ELF-1 (cell line): Measurements from ENCODE around the gene TCEA2.

ENCODE experiments used
- DNase-seq: peaks from one replicate; pipeline ENCODE4 v3.0.0-alpha.2; 2016; ENCODE audit warnings: low read depth, low spot score

TCEA2 gene

DNA sequence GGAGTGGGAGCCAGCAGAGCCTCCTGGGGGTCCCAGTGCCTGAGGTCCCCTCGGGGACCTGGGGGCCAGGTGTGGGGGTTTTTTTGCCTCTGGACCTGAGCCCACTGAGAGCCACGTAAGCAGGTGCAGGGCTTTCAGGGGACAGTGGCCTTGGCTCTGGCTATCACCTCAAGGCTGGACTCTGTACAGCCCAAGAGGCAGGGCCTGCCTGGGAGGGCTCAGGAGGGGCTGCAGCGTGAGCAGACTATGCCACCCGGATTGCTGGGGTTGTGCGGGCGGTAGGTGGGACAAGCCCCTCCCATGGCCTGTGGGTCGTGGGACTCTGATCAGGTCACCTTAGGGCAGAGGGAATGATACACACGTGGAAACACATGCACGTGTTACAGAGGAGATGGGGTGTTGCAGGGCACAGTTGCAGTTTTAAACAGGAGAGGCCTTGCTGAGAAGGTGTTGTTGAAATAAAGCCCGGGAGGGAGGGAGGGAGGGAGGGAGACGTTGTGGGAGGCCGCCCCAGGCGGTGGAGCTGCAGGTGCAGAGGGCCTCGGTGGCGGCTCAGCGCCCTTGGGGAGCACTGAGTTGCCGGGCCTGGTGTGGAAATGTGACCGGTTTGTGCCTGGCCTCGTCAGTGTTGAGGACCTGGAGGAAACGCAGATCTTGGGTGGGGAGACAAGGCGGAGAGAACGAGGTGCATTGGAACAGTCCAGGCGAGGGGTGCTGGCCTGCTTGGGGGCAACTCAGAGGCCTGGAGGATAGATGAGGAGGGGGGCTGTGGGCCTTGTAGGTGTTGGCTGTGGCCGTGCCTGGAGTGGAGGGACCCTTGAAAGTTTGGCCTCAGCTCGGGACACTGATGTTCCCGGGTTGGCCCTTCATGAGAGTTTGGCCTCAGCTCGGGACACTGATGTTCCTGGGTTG, 2.3 kb downstream of the TCEA2 start:
- no peak for DNase-seq

DNA sequence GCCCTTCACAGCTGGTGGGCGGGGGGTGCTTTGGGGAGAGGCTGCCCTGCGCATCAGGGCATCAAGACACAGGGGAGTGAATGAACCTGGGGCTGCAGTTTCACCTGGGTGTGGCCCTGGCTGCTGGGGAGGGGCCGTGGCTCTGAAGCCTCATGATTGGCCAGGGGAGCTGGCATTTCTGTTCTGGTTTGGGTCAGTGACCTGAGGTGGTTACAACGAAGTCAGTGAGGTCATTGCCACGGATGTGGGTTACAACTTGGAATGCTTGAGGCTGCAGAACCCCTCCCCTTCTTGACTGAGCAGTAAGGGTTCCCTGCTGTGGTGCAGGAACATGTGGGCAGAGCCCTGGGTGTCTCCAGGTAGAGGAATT, 3.0 kb downstream of the TCEA2 start:
- DNase-seq: no peak

DNA sequence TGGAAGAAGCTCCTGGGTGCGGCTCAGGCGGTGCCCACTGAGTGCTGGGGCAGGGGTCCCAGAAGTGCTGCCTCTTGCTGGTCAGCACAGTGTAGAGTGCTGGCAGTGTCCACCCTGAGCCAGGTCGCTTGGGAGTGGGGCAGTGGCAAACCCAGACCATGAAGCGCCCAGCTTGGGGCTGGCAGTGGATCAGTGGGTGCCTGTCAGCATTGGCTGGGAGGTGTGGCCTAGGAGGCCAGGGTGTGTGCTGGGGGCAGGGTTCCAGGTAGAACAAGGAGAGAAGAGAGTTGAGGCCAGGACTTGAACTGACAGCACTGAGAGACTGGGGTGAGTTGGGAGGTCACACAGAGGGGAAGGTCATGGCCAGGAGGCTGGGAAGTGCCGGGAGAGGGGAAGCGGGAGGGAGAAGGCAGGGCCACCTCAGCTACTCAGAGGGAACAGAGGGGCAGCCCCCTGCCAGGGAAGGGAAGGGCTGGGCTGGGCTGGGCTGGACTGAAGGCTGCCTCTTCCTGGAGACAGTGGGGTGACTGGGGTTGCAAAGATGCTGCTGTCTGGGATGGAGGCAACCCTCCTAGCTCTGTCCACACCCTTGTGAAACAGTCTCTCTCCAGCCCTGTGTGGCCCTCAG, 4.1 kb downstream of the TCEA2 start:
- DNase-seq: no peak

DNA sequence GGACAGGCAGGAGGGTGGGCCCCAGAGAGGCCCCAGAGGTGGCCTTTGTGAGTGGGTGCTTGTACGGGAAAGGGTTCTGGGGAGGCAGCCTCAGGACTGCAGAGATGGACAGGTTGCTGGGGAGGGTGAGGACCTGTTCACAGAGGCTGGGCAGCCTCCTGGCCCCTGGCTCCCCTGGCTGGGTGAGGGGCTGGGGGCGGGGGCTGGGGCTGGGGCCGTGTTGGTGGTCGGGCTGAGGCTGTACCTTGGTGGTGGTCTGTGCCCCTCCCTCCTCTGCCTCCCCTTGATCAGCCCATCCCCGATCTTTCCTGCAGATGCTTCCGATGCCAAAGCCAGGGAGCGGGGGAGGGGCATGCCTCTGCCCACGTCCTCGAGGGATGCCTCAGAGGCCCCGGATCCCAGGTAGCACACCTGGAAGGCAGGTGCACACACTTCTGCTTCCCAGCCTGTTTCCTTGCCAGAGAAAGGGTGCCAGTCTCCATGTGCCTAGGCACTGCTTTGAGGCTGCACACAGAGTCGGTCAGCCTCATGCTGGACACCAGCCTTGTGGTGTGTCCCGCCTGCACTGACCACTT, 4.8 kb downstream of the TCEA2 start:
- no peak for DNase-seq

DNA sequence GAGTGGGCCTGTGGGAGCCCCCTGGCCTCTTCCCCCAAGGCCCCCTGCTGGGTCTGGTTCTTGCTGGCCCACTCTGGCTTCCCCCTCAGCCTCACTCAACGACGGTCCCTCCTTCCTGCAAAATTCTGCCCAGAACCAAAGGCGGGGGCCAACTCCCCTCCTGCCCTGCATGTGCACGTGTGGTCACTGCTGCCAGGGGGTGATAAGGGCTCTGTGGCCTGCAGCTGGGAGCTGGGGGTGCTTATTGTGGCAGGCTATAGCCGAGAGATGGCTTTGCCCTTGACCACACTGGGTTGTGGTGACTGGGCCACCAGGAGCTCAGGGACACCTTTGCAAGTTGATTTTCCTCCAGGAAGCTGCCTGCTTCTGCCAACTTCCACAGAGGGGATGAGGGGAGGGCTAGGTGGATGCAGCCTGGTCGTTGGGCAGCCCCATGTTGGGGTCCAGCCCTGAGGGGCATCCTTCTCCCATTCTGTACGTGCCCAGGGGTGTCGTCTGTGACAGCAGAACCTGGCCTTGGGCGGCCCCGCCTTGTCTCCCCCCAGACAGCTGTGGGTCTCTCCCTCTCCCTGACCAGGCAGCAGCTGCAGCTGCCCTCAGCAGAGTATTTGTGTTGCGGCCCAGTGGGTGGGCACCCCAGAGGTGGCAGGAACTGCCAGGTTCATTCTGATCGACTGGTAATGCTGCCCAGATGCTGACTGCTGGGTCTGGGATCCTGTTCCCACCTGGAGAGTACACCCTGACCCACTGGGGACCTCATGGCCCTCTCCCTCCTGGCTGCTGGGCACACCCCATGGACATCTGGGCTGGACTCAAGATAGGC, 5.6 kb downstream of the TCEA2 start:
- DNase-seq: no peak

DNA sequence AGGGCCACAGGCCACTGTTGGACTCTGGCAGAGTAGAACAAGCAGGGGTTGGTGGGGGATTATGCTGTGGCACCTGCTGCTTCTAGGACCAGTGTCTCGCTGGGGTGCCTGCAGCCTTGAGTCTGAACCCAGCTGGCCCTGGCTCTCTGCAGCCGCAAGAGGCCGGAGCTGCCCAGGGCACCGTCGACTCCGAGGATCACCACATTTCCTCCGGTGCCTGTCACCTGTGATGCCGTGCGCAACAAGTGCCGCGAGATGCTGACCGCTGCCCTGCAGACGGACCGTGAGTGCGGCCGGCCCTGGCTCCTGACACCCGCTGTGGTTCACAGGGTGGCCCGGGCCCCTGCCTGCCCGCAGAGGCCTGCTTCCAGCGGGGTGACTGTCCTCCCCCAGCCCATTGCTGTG, 6.2 kb downstream of the TCEA2 start:
- DNase-seq: no peak

DNA sequence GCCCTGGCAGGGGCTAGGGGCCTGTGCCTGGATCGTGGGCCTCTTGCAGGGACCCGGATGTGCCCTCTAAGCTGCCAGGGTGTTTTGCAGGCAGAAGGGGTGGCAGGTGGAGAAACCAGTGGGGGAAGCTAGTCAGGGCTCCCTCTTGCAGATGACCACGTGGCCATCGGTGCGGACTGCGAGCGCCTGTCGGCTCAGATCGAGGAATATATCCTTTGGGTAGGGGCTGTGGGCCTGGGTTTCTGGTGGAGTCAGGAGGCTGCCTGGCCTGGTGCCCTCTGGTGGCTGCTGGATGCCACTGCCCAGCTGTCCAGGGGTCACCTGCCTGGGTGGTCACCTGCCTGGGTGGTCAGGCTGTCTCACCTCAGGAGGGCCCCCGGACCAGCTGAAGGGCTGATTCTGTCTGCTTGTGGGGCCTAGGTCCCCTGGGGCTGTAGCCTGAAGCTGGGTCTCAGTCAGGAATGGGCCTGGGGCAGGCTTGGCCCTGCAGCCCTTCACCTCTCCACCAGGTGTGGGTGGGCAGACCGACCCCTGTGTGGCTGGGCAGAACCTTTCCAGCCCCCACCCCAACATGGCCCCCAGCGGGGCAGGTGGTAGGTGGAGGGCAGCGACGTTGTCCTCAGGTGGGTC, 6.7 kb downstream of the TCEA2 start:
- DNase-seq: peak; percentile 85

DNA sequence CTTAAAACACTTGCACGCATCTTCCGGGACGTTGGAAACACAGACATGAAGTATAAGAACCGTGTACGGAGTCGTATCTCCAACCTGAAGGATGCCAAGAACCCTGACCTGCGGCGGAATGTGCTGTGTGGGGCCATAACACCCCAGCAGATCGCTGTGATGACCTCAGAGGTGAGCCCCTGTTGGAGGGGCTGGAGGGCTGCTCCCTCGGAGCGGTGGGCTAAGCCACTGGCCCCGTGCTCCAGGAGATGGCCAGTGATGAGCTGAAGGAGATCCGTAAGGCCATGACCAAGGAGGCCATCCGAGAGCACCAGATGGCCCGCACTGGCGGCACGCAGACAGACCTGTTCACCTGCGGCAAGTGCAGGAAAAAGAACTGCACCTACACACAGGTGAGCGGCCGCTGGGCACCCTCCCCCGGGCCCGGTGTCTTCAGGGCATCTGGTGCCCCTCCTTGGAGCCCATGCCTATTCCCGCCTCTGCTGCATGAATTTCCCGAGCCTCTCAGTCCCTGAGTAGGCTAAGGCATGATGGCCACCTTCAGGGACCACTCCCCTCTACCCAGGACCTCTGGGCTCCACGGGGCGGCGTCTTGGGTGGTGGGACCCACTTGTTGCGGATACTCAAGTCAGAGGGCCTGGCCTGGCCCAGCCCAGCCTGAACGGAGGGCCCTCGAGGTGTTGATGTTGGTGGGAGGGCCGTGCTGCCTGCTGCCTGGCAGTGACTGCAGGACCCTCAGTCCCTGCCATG, 7.4 kb downstream of the TCEA2 start:
- no peak for DNase-seq

DNA sequence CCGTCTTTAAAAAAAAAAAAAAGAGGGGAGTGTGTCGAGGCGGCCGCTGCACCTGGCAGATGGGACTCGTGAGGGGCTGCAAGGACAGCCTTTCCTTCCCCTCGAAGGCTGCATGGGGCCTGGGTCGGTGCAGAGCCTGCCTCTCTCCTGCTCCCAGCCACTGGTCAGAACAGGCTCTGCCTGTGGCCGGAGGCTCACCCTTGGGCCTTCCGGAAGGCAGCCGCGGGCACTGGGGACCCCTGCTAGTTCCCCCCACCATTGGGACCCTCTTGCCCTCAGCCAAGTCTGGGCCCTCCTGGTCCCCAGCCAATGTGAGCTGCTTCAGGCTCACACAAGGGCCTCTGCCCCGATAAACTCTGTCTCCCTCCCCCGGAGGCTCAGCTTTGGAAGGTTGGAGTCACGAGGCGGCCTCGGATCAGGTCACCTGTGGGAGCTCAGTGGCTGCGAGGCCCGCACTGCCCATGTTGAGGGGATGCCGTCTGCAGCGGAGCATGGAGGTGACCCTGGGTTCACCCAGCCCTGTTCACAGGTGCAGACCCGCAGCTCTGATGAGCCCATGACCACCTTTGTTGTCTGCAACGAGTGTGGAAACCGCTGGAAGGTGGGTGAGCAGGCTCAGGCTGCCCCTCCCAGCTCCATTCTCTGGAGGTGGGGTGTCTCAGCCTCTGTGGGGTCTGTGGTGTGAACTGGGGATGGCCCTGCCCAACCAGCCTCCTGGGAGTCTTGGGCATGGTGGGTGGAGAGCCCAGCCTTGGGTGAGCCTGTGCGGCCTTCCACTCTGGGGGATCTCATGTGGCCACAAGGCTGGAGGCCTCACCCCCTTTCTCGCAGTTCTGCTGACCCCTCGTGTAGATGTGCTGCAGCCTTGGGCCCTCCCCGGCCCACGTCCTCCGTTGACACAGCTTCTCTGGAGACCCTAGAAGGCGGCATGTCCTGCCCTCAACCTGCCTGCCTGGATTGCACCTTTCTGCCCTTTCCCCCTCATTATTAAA, 8.6 kb downstream of the TCEA2 start:
- no peak for DNase-seq

DNA sequence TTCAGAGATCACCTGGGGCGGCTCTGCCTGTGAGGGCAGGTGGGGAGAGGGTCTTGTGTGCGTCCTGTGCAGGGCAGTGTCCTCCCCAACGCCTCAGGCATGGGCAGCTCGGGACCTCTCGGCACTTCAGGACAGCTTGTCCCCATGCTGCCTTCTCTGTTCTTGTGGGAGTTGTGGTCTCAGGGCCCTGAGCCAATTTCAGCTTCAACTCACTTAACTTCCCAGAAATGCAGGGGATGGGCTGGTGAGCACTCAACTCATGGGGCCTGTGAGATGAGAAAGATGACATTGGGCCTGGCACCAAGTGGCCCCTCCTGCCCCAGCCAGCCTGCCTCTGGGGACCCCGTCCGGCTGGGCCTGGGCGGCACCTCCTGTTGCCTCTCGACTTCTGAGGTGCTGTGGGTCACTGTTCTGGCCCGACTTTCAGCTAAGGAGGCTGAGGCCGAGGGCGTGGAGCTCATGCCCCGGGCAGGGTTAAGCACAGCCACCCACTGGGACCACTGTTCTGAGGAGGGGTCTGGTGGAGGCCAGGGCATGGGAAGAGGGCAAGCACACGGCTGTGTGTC, 9.6 kb downstream of the TCEA2 start:
- no peak for DNase-seq

DNA sequence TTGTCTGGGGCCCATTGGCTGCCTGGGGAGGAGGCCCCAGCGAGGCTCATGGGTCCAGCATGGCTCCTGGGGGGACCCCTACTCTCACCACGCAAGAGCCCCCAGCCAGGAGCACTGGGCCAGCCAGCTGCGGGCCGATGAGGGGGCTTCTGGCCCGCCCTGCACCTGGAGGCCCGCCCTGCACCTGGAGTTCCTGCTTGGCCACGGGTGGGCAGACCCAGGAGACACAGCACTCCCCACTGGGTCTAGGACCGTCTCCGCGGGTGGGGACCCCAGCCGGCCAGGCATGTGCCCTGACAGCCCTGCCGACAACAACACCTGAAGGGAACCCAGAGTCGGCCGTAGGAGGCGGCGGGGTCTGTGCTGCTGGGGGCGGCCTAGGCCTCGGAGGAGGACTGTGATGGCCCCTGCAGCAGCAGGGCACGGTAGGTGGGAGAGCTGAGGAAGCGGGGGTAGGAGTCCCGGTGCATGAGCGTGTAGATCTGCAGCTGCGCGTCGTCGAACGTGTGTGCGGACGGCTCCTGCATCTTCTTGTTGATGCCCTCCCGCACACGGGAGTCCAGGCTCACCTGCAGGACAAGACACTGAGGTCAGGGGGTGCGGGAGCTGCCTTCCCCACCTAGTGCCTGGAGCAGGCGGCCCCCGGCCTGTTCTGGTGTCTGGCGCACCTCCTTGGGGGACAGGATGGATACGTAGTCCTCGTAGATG, 10.6 kb downstream of the TCEA2 start:
- DNase-seq: no peak

DNA sequence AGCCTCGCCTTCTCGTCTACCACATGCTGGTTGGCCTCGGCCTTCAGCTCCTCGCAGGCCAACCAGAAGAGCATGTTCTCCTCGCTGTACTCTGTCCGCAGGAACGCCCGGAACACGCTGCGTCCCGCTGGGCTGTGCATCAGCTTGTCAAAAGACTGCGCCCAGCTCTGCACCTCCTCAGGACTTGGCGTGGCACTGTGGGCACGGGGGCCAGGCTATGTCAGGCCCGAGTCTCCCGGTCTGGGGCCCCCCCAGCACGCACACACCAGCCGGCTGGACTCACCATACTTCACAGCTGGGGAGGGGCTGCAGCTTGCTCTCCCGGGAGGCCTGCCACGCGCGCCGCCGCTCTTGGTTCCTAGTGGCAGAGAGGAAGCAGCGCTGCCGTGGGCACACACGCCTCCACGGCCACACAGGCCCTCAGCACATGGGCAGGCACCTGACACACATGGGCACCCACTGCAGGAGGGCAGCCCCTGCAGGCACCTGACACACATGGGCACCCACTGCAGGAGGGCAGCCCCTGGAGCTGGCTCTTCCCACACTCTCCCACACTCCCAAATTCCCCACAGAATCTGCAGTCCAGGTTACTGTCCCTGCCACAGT, 11.3 kb downstream of the TCEA2 start:
- DNase-seq: no peak

DNA sequence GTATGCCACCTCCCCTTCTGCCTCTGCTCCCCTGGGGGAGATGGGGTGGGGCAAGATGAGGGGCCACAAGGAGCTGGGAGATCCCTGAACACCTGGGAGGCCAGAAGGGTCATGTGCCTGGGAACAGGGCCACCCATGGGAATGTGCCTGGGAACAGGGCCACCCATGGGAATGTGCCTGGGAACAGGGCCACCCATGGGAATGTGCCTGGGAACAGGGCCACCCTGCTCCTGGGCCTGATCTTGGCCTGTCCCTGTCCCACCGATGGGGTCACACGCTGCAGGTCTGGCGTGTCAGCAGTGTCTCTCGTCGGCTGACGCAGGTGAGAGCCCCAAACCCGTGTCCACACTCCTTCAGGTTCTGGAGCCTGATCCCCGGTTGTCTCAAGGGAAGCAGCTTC, 12.0 kb downstream of the TCEA2 start:
- no peak for DNase-seq

DNA sequence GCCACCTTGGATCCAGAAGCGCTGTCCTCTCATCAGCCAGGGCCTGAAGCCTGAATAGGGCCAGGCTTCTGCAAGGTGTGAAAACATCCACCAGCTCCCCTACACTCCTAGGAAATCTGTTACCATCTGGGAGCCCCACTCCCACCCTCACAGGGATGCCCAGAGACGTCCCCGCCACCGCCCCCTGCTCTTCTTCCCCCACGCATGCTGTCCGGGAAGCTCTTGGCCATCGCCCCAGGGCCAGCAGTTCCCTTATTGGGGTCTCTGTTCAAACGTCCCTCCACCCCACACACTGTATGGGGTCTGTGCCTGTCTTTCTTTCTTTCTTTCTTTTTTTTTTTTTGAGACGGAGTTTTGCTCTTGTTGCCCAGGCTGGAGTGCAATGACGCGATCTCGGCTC, 12.6 kb downstream of the TCEA2 start:
- no peak for DNase-seq

DNA sequence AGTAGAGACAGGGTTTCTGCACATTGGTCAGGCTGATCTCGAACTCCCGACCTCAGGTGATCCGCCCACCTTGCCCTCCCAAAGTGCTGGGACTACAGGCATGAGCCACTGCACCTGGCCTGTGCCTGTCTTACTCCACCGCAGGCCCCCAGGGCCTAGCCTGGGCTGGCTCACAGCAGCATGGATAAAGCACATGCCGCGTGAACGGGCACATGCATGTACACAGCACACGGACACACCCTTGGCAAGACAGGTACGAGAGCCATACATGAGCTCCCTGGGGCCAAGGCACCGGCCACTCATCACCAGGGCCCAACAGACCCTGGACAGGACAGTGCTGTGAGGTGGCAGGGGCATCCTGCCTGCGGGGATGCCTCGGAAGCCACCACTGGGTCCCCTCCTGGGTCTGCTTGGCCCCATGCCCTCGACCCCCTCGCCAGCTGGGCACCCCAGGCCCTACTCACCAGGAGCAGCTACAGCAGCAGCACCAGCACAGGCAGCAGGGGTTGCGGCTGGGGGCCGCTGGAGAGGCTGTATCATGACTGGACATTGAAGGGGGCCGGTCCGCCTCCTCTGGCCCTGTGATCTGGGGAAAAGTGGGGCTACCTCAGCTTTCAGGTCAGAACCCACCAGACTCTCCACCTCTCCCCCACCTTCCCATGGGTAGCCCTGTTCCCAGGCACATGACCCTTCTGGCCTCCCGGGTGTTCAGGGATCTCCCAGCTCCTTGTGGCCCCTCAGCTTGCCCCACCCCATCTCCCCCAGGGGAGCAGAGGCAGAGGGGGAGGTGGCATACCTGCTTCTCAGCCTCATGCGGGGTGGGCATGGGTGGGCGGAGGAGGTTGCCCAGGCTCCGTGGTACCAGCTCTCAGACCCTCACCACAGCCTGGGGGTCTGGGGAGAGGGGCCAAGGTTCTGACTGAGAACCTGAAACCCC, 13.3 kb downstream of the TCEA2 start:
- no peak for DNase-seq

DNA sequence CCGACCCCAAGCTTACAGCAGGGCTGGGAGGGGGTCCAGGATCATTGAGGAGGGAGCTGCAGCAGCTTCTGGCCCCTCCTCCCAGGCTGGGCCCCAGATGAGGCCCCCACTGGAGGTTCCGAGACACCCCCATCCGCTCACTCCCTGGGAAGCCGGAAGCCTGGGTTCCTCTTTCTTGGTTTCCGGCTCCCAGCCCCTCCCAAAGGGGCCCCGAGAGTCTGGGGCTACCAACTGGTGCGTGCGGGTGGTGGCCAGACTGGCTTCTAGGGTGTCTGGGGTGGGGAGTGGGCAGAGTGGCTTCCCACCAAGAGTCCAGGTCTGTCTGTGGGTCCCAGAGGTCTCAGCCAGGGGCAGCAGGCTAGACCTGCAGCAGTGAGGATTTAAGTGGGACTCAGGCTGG, 14.1 kb downstream of the TCEA2 start:
- no peak for DNase-seq

DNA sequence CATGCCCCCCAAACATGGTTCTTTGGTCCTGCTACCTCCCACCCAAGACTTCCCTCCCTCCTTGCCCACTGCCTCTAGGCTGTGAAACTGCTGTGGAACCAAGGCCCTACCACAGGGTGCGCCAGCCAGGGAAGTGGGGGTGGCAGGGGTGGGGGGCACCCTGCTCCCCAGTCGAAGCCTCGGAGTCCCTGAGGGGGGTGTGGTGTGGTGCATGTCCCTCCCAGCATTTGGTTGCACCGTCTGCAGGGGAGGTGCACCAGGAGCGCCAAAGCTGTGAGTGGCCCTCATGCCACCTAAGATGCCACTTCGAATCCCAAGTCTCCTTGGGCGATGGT, 14.5 kb downstream of the TCEA2 start:
- DNase-seq: no peak
